Esophagus muscularis mucosa (tissue), 4 donors: ENCODE results near the gene CHAD. TPM values are rescaled to one million over a fixed set of nuclear protein-coding genes. Genes with fewer than 3 reads are reported as not detected.

Experiments used
- DNase-seq: peaks from one replicate; pipeline ENCODE4 v3.0.0-alpha.2; 2017; ENCODE audit errors: extremely low spot score
- H3K27ac ChIP-seq, 4 donors: fragments of 200-600 bp; sonication (generic); replicated peaks in 1 of 4; 1 replicate in 3 of 4; 2 replicates in 1 of 4; pipeline ENCODE4 v1.5.1; 2016 to 2019; ENCODE audit warnings: mild to moderate bottlenecking in 1 of 4
- H3K27me3 ChIP-seq, 4 donors: fragments of 200-600 bp; sonication (generic); one replicate each; pipeline versions ENCODE4 v1.5.1 to v1.6.0; 2016 to 2019
- H3K36me3 ChIP-seq, 4 donors: fragments of 200-600 bp; sonication (generic); one replicate each; pipeline ENCODE4 v1.5.1; 2016 to 2019
- H3K4me1 ChIP-seq, 4 donors: fragments of 200-600 bp; sonication (generic); one replicate each; pipeline ENCODE4 v1.5.1; 2016 to 2019
- H3K4me3 ChIP-seq, 4 donors: fragments of 200-600 bp; sonication (generic); 1 replicate in 2 of 4; 2 replicates in 2 of 4; pipeline ENCODE4 v1.5.1; 2016 to 2019; ENCODE audit warnings: mild to moderate bottlenecking in 4 of 4, moderate library complexity in 1 of 4
- H3K9me3 ChIP-seq, 4 donors: fragments of 200-600 bp; sonication (generic); 1 replicate in 3 of 4; 2 replicates in 1 of 4; pipeline ENCODE4 v1.5.1; 2016 to 2019
- EP300 ChIP-seq: sonication (generic); formaldehyde crosslinking; IDR thresholded peaks from one replicate; pipeline ENCODE4 v1.6.1; 2017; ENCODE audit warnings: antibody characterized with exemption
- POLR2A ChIP-seq: fragments of 450-650 bp; IDR thresholded peaks from one replicate; pipeline ENCODE4 v1.6.1; 2017; ENCODE audit warnings: antibody characterized with exemption, moderate library complexity, mild to moderate bottlenecking, low read depth
- POLR2AphosphoS5 ChIP-seq, 2 donors: sonication (generic); formaldehyde crosslinking; IDR thresholded peaks; one replicate each; pipeline ENCODE4 v1.6.1; 2017; ENCODE audit warnings: antibody characterized with exemption in 2 of 2
- WGBS: methylation state at CpG from one replicate; pipeline ENCODE4 v1.1.5; 2018; 5-methylcytosine and 5-hydroxymethylcytosine counted together
- intact Hi-C: fragments of 100-400 bp; cut with DNase I; formaldehyde crosslinking; loops from one replicate; pipeline ENCODE4 v1.15.1; 2023
- total RNA-seq, 4 donors: library from RNA; depleted of rRNA; stranded (reverse); fragments of >200 nt; gene quantifications; one replicate each; pipeline versions ENCODE4 v1.1.0 to v1.2.1, GENCODE V29; 2016
- TF ChIP-seq, protein P1 (sequence below), 3 experiments: fragments of 200-600 bp in 2 of 3; fragments of 450-650 bp in 1 of 3; sonication (generic) in 2 of 3; IDR thresholded peaks; one replicate each; pipeline ENCODE4 v1.5.1; 2017 to 2019; ENCODE audit warnings: antibody characterized with exemption in 3 of 3, mild to moderate bottlenecking in 2 of 3, moderate library complexity in 1 of 3

The CHAD gene
- total RNA-seq, 4 donors from 2014 or later, result not detected

GRCh38 chr17:50460831-50461526 lies 7.7 kb downstream of the CHAD start:
- no peak for DNase-seq
- H3K27ac ChIP-seq, result no peak overlapping the region
- H3K4me3 ChIP-seq, result no peak overlapping the region
- no peaks in the 10 kb centered on the region for H3K9me3 ChIP-seq
- H3K4me1 ChIP-seq, result no peaks in the 10 kb centered on the region
- 92% methylated on average over 9 of the region's 9 CpGs for WGBS
- peaks cover 0 to 11% (median 0%) of the 10 kb centered on the region in 4 donors for H3K27me3 ChIP-seq
- peaks cover 0 to 19% (median 4%) of the 10 kb centered on the region in 4 donors for H3K36me3 ChIP-seq
- intact Hi-C loops, result no loop called here
- TF ChIP-seq EP300, result no peak
- no peak for TF ChIP-seq POLR2AphosphoS5 (IDR thresholded peaks at IDR 0.05)
- TF ChIP-seq, protein P1, sequence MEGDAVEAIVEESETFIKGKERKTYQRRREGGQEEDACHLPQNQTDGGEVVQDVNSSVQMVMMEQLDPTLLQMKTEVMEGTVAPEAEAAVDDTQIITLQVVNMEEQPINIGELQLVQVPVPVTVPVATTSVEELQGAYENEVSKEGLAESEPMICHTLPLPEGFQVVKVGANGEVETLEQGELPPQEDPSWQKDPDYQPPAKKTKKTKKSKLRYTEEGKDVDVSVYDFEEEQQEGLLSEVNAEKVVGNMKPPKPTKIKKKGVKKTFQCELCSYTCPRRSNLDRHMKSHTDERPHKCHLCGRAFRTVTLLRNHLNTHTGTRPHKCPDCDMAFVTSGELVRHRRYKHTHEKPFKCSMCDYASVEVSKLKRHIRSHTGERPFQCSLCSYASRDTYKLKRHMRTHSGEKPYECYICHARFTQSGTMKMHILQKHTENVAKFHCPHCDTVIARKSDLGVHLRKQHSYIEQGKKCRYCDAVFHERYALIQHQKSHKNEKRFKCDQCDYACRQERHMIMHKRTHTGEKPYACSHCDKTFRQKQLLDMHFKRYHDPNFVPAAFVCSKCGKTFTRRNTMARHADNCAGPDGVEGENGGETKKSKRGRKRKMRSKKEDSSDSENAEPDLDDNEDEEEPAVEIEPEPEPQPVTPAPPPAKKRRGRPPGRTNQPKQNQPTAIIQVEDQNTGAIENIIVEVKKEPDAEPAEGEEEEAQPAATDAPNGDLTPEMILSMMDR (IDR thresholded peaks at IDR 0.05), result no peak
- no peak for TF ChIP-seq POLR2A

DNA sequence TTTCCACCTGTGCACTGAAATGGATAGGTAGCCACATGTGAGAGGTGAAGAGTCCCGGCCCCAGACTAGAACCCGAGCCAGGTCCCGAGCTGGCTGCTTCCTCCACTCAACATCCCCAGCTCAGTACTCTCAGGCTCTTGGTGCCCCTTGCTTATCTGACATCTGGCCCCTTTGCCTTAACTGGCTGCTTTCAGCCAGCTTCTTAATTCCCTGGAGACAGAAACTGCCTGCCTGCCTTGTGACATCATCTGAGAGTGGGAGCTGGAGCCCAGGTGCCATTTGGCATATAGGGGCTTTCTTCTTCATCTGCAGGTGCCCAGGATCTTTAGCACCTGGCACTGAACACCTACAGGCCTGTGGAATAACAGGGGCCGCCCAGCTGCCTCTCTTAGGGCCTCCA lies 8.9 kb downstream of the CHAD start:
- TF ChIP-seq EP300 (no peak), POLR2A (no peak), POLR2AphosphoS5 (IDR thresholded peaks at IDR 0.05) (no peak)
- TF ChIP-seq, protein P1 (IDR thresholded peaks at IDR 0.05), result no peak
- H3K27ac ChIP-seq, result no peak overlapping the region
- no peak overlapping the region for H3K4me3 ChIP-seq
- no peak for DNase-seq
- intact Hi-C loops, result no loop called here
- 92% methylated on average over 4 of the region's 4 CpGs for WGBS
- peaks cover 0 to 2% (median 0%) of the 10 kb centered on the region in 4 donors for H3K27me3 ChIP-seq
- H3K9me3 ChIP-seq, result no peaks in the 10 kb centered on the region
- no peaks in the 10 kb centered on the region for H3K4me1 ChIP-seq
- H3K36me3 ChIP-seq, result peaks cover 0 to 19% (median 4%) of the 10 kb centered on the region in 4 donors

GRCh38 chr17:50458701-50459676 lies 9.7 kb downstream of the CHAD start:
- intact Hi-C loops, result no loop called here
- no peaks in the 10 kb centered on the region for H3K4me1 ChIP-seq
- WGBS, result 94% methylated on average over 16 of the region's 16 CpGs
- H3K4me3 ChIP-seq, result no peak overlapping the region
- H3K36me3 ChIP-seq, result peaks cover 0 to 23% (median 4%) of the 10 kb centered on the region in 4 donors
- no peak for DNase-seq
- no peaks in the 10 kb centered on the region for H3K27me3 ChIP-seq
- H3K27ac ChIP-seq, result no peak overlapping the region
- no peaks in the 10 kb centered on the region for H3K9me3 ChIP-seq
- TF ChIP-seq EP300 (no peak), POLR2A (no peak), POLR2AphosphoS5 (IDR thresholded peaks at IDR 0.05) (no peak)
- TF ChIP-seq, protein P1 (IDR thresholded peaks at IDR 0.05), result no peak

DNA sequence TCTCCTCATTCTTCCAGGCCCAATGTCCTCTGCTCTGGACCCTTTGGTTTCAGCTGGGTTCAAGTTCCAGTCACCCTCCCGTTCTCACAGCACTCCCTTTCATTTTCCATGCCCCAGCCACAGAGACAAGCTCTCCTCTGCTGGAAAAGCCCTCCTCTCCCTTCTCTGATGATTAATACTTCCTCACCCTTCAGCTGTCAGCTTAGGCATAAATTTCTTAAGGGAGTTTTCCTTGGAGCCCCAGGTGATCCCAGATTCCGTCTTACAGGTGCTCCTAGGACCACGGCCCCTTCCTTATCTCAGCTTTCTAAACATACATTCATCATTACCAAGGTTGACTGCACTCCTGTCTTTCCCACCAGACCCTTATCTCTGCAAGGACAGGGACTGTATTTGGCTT lies 10.4 kb downstream of the CHAD start:
- TF ChIP-seq POLR2A (no peak), POLR2AphosphoS5 (IDR thresholded peaks at IDR 0.05) (no peak), EP300 (no peak)
- TF ChIP-seq, protein P1 (IDR thresholded peaks at IDR 0.05), result no peak
- intact Hi-C loops, result no loop called here
- WGBS, result 73% methylated on average over 3 of the region's 3 CpGs
- H3K27ac ChIP-seq, result no peak overlapping the region
- DNase-seq, result no peak
- no peaks in the 10 kb centered on the region for H3K27me3 ChIP-seq
- no peak overlapping the region for H3K4me3 ChIP-seq
- peaks cover 0 to 22% (median 4%) of the 10 kb centered on the region in 4 donors for H3K36me3 ChIP-seq
- H3K4me1 ChIP-seq, result no peaks in the 10 kb centered on the region
- no peaks in the 10 kb centered on the region for H3K9me3 ChIP-seq
